ENCODE results near the gene ZNF689.

DNA sequence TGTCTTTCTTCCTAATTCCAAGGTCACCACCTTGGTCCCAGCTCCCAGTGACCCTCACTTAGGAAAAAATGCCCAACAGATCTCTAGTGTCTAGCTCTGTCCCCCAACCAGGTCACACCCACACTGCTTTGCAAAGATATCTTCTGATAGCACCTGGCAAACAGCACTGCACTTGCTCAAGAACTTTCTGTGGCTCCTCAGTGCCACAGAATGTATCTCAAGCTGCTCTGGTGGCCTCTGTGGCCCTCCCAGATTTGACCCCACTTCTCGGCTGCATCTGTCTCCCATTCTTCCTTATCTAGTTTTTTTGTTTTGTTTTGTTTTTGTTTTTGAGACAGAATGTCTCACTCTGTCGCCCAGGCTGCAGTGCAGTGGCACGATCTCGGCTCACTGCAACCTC lies 43.7 kb downstream of the ZNF689 start:
- TF ChIP-seq, protein P1, sequence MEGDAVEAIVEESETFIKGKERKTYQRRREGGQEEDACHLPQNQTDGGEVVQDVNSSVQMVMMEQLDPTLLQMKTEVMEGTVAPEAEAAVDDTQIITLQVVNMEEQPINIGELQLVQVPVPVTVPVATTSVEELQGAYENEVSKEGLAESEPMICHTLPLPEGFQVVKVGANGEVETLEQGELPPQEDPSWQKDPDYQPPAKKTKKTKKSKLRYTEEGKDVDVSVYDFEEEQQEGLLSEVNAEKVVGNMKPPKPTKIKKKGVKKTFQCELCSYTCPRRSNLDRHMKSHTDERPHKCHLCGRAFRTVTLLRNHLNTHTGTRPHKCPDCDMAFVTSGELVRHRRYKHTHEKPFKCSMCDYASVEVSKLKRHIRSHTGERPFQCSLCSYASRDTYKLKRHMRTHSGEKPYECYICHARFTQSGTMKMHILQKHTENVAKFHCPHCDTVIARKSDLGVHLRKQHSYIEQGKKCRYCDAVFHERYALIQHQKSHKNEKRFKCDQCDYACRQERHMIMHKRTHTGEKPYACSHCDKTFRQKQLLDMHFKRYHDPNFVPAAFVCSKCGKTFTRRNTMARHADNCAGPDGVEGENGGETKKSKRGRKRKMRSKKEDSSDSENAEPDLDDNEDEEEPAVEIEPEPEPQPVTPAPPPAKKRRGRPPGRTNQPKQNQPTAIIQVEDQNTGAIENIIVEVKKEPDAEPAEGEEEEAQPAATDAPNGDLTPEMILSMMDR (IDR thresholded peaks at IDR 0.05; ENCODE audit: poor library complexity, severe bottlenecking), result no peak
- TF ChIP-seq EP300 (conservative IDR thresholded peaks at IDR 0.05; ENCODE audit: poor library complexity, severe bottlenecking) (no peak), SMC3 (conservative IDR thresholded peaks at IDR 0.05; ENCODE audit: poor library complexity) (no peak), POLR2AphosphoS5 (IDR thresholded peaks at IDR 0.05) (no peak), RAD21 (conservative IDR thresholded peaks at IDR 0.05) (no peak)
